ENCODE measurements around the gene CTXND1. TPM values are rescaled to one million over a fixed set of nuclear protein-coding genes. Genes with fewer than 3 reads are reported as not detected.

Gene CTXND1
- total RNA-seq, 4 donors from 2014 or later: 0.14 to 0.64 TPM; not detected in 2

GRCh38 chr15:80217327-80217900 lies 34.6 kb downstream of the CTXND1 start:
- Histone ChIP-seq H3K36me3 (no peaks in the 10 kb centered on the region), H3K4me3 (no peak overlapping the region), H3K27me3 (no peaks in the 10 kb centered on the region), H3K4me1 (no peaks in the 10 kb centered on the region), H3K27ac (no peak overlapping the region), H3K9me3 (no peaks in the 10 kb centered on the region)
- in situ Hi-C loops (cut with MboI; ENCODE audit: low pct_ligation_motif_present in 1 of 4, low pct_unique_long_range_greater_than_20kb in 1 of 4, low sequenced_read_pairs in 3 of 4) (no loop called here), intact Hi-C loops (cut with DNase I; ENCODE audit: low total_unique reads) (no loop called here)
- no peak for TF ChIP-seq CTCF (IDR thresholded peaks at IDR 0.05)
- DNase-seq: no peak
- WGBS, 2 donors (ENCODE audit: low coverage in 1 of 2): 82% methylated on average over 4 of the region's 4 CpGs; no CpG with 5 or more reads in 1 of the 2 donors

GRCh38 chr15:80216911-80217310 lies 35.1 kb downstream of the CTXND1 start:
- no peak for DNase-seq
- H3K4me3 ChIP-seq: no peak overlapping the region
- H3K4me1 ChIP-seq: no peaks in the 10 kb centered on the region
- WGBS, 2 donors (ENCODE audit: low coverage in 1 of 2): 68% methylated on average over 1 of the region's 1 CpG; no CpG with 5 or more reads in 1 of the 2 donors
- in situ Hi-C loops (cut with MboI; ENCODE audit: low pct_ligation_motif_present in 1 of 4, low pct_unique_long_range_greater_than_20kb in 1 of 4, low sequenced_read_pairs in 3 of 4) (no loop called here), intact Hi-C loops (cut with DNase I; ENCODE audit: low total_unique reads) (no loop called here)
- no peaks in the 10 kb centered on the region for H3K9me3 ChIP-seq
- H3K27ac ChIP-seq: no peak overlapping the region
- H3K27me3 ChIP-seq: no peaks in the 10 kb centered on the region
- no peaks in the 10 kb centered on the region for H3K36me3 ChIP-seq
- no peak for TF ChIP-seq POLR2AphosphoS5 (IDR thresholded peaks at IDR 0.05)
- no peak for TF ChIP-seq CTCF (IDR thresholded peaks at IDR 0.05)
- TF ChIP-seq POLR2A (IDR thresholded peaks at IDR 0.05): no peak
- no peak for TF ChIP-seq EP300 (IDR thresholded peaks at IDR 0.05; ENCODE audit: low read depth)

GRCh38 chr15:80216141-80216540 lies 35.9 kb downstream of the CTXND1 start:
- in situ Hi-C loops (cut with MboI; ENCODE audit: low pct_ligation_motif_present in 1 of 4, low pct_unique_long_range_greater_than_20kb in 1 of 4, low sequenced_read_pairs in 3 of 4) (no loop called here), intact Hi-C loops (cut with DNase I; ENCODE audit: low total_unique reads) (no loop called here)
- H3K36me3 ChIP-seq: no peaks in the 10 kb centered on the region
- 91% methylated on average over 4 to 5 of the region's 5 CpGs for WGBS, 2 donors (ENCODE audit: low coverage in 1 of 2)
- H3K4me3 ChIP-seq: no peak overlapping the region
- H3K27me3 ChIP-seq: no peaks in the 10 kb centered on the region
- no peak for DNase-seq
- no peaks in the 10 kb centered on the region for H3K9me3 ChIP-seq
- no peaks in the 10 kb centered on the region for H3K4me1 ChIP-seq
- no peak overlapping the region for H3K27ac ChIP-seq
- TF ChIP-seq EP300 (IDR thresholded peaks at IDR 0.05; ENCODE audit: low read depth) (no peak), POLR2A (IDR thresholded peaks at IDR 0.05) (no peak), CTCF (IDR thresholded peaks at IDR 0.05) (no peak), POLR2AphosphoS5 (IDR thresholded peaks at IDR 0.05) (no peak)

GRCh38 chr15:80214910-80215309 lies 37.1 kb downstream of the CTXND1 start:
- Histone ChIP-seq H3K36me3 (no peaks in the 10 kb centered on the region), H3K4me1 (peaks cover 0 to 6% (median 0%) of the 10 kb centered on the region in 4 donors), H3K27me3 (no peaks in the 10 kb centered on the region), H3K4me3 (no peak overlapping the region), H3K9me3 (no peaks in the 10 kb centered on the region), H3K27ac (no peak overlapping the region)
- in situ Hi-C loops (cut with MboI; ENCODE audit: low pct_ligation_motif_present in 1 of 4, low pct_unique_long_range_greater_than_20kb in 1 of 4, low sequenced_read_pairs in 3 of 4) (no loop called here), intact Hi-C loops (cut with DNase I; ENCODE audit: low total_unique reads) (no loop called here)
- no peak for DNase-seq
- WGBS, 2 donors (ENCODE audit: low coverage in 1 of 2): 77 to 80% methylated on average over 1 to 2 of the region's 2 CpGs
- TF ChIP-seq POLR2AphosphoS5 (IDR thresholded peaks at IDR 0.05) (no peak), CTCF (IDR thresholded peaks at IDR 0.05) (no peak), POLR2A (IDR thresholded peaks at IDR 0.05) (no peak), EP300 (IDR thresholded peaks at IDR 0.05; ENCODE audit: low read depth) (no peak)
